ENCODE results near the gene SMAD2. TPM values are rescaled to one million over a fixed set of nuclear protein-coding genes. Genes with fewer than 3 reads are reported as not detected.

SMAD2 gene
- total RNA-seq, 1 donor: 44.9 TPM

DNA sequence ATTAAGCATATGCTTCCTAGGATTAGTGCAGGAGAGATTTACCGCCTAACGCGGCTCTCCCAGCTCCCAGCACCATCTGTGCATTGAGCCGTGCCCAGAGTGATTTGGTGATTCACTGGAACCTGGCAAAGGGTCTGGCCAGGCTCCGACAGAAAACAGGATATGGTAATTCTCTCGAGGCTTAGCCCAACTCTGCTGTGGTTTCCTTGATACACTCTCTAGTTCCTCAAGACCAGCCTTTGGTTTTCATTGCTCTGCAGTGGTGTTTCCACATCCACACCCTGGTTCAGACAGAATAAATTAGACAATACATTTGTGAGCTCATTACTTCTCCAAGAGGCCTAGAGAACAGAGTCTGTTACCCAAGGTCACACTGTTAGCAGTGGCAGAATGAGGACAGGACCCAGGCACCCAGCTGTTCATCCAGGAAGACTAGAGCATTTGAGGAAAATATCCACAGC, 23.0 kb upstream of the SMAD2 start:
- Histone ChIP-seq H3K4me3 (ENCODE audit: insufficient read depth, low read length) (no peak overlapping the region), H3K79me2 (ENCODE audit: insufficient read depth, low read length) (no peaks in the 10 kb centered on the region), H3K4me1 (ENCODE audit: insufficient read depth, low read length) (peaks cover 10% of the 10 kb centered on the region), H2AFZ (ENCODE audit: low read length) (peak overlapping the region; percentile 62), H3K36me3 (ENCODE audit: insufficient read depth, low read length) (no peaks in the 10 kb centered on the region), H3K27ac (ENCODE audit: low read depth, low read length) (no peak overlapping the region), H3K9me3 (ENCODE audit: low read depth, low read length) (no peaks in the 10 kb centered on the region), H3K4me2 (ENCODE audit: insufficient read depth, low read length) (peak overlapping the region; percentile 61), H3K27me3 (ENCODE audit: insufficient read depth, low read length) (peaks cover 13% of the 10 kb centered on the region), H4K20me1 (ENCODE audit: insufficient read depth, low read length) (peaks cover 3% of the 10 kb centered on the region)
- peak; percentile 79 for DNase-seq (ENCODE audit: insufficient read length, low spot score, missing footprints)
- TF ChIP-seq, protein P1, sequence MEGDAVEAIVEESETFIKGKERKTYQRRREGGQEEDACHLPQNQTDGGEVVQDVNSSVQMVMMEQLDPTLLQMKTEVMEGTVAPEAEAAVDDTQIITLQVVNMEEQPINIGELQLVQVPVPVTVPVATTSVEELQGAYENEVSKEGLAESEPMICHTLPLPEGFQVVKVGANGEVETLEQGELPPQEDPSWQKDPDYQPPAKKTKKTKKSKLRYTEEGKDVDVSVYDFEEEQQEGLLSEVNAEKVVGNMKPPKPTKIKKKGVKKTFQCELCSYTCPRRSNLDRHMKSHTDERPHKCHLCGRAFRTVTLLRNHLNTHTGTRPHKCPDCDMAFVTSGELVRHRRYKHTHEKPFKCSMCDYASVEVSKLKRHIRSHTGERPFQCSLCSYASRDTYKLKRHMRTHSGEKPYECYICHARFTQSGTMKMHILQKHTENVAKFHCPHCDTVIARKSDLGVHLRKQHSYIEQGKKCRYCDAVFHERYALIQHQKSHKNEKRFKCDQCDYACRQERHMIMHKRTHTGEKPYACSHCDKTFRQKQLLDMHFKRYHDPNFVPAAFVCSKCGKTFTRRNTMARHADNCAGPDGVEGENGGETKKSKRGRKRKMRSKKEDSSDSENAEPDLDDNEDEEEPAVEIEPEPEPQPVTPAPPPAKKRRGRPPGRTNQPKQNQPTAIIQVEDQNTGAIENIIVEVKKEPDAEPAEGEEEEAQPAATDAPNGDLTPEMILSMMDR (IDR thresholded peaks at IDR 0.05; ENCODE audit: extremely low read depth, low read depth, low read length): no peak

DNA sequence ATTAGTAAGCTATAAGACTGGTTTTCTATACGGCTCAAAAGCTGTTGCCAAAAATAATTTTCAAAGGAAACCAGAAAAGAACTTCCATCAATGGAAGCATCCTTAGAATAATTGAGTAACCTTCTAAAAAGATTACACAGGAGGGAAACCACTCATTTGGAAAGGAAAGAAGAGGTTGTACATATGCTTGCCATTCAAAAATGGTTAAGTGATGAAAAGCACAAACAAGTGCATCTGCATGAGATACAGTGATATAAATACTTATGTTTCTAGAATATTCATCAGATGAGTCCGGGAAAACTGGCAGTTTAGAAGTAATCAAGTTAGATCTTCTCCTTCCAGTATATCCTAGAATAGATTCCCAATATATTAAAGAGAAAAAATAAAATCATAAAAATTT, 20.1 kb upstream of the SMAD2 start:
- DNase-seq (ENCODE audit: insufficient read length, low spot score, missing footprints): no peak
- H3K4me2 ChIP-seq (ENCODE audit: insufficient read depth, low read length): no peak overlapping the region
- H2AFZ ChIP-seq (ENCODE audit: low read length): no peak overlapping the region
- TF ChIP-seq, protein P1 (IDR thresholded peaks at IDR 0.05; ENCODE audit: extremely low read depth, low read depth, low read length): no peak
- H3K4me3 ChIP-seq (ENCODE audit: insufficient read depth, low read length): no peak overlapping the region
- peaks cover 10% of the 10 kb centered on the region for H3K4me1 ChIP-seq (ENCODE audit: insufficient read depth, low read length)
- no peak overlapping the region for H3K27ac ChIP-seq (ENCODE audit: low read depth, low read length)
- peaks cover 3% of the 10 kb centered on the region for H4K20me1 ChIP-seq (ENCODE audit: insufficient read depth, low read length)
- peaks cover 7% of the 10 kb centered on the region for H3K27me3 ChIP-seq (ENCODE audit: insufficient read depth, low read length)
- no peaks in the 10 kb centered on the region for H3K79me2 ChIP-seq (ENCODE audit: insufficient read depth, low read length)
- no peaks in the 10 kb centered on the region for H3K36me3 ChIP-seq (ENCODE audit: insufficient read depth, low read length)
- no peaks in the 10 kb centered on the region for H3K9me3 ChIP-seq (ENCODE audit: low read depth, low read length)

DNA sequence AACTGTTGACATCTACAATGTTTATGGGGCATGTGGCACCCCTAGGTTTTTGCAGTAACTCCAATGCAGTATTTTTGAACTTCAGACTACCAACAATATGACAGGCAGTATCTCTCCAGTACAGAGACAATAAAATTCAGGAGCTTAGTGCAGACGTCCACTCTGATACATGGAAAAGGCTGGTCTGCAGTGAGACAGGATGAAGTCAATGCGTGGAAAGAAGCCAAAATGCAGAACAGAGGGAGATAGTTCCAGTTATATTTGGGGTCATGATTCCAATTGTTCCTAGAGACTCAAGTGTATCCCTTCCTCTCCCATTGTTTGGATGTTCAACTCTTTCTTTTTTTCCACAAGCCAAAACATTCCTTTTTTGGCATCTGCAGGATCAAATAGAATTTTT, 18.7 kb upstream of the SMAD2 start:
- Histone ChIP-seq H3K9me3 (ENCODE audit: low read depth, low read length) (no peaks in the 10 kb centered on the region), H3K4me1 (ENCODE audit: insufficient read depth, low read length) (peaks cover 10% of the 10 kb centered on the region), H3K27ac (ENCODE audit: low read depth, low read length) (no peak overlapping the region), H3K79me2 (ENCODE audit: insufficient read depth, low read length) (no peaks in the 10 kb centered on the region), H3K27me3 (ENCODE audit: insufficient read depth, low read length) (peaks cover 7% of the 10 kb centered on the region), H2AFZ (ENCODE audit: low read length) (no peak overlapping the region), H3K4me2 (ENCODE audit: insufficient read depth, low read length) (no peak overlapping the region), H4K20me1 (ENCODE audit: insufficient read depth, low read length) (peaks cover 3% of the 10 kb centered on the region), H3K4me3 (ENCODE audit: insufficient read depth, low read length) (no peak overlapping the region), H3K36me3 (ENCODE audit: insufficient read depth, low read length) (no peaks in the 10 kb centered on the region)
- no peak for DNase-seq (ENCODE audit: insufficient read length, low spot score, missing footprints)
- TF ChIP-seq, protein P1 (IDR thresholded peaks at IDR 0.05; ENCODE audit: extremely low read depth, low read depth, low read length): no peak

DNA sequence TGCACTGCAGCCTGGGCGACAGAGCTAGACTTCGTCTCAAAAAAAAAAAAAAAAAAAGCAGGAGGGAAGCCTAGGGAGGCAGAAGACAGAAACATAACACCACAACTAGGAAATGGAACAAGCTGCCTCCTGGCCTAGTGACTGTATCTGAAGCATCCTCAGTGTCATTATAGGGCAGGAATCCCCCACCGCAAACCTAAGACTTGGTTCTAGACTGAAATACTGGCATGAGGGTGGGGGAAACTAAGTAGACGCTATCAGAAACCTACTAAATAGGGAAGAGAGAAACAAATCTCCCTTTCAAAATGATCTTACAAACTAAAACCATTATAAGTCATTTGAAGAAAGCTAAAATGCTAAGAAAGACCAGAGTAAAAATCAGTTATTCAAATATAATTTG, 16.4 kb upstream of the SMAD2 start:
- Histone ChIP-seq H3K79me2 (ENCODE audit: insufficient read depth, low read length) (no peaks in the 10 kb centered on the region), H3K4me2 (ENCODE audit: insufficient read depth, low read length) (no peak overlapping the region), H3K36me3 (ENCODE audit: insufficient read depth, low read length) (no peaks in the 10 kb centered on the region), H3K4me1 (ENCODE audit: insufficient read depth, low read length) (no peaks in the 10 kb centered on the region), H3K9me3 (ENCODE audit: low read depth, low read length) (no peaks in the 10 kb centered on the region), H3K27me3 (ENCODE audit: insufficient read depth, low read length) (peaks cover 7% of the 10 kb centered on the region), H2AFZ (ENCODE audit: low read length) (no peak overlapping the region), H3K4me3 (ENCODE audit: insufficient read depth, low read length) (no peak overlapping the region), H3K27ac (ENCODE audit: low read depth, low read length) (no peak overlapping the region), H4K20me1 (ENCODE audit: insufficient read depth, low read length) (no peaks in the 10 kb centered on the region)
- TF ChIP-seq, protein P1 (IDR thresholded peaks at IDR 0.05; ENCODE audit: extremely low read depth, low read depth, low read length): no peak
- no peak for DNase-seq (ENCODE audit: insufficient read length, low spot score, missing footprints)
